Activated CD8-positive, alpha-beta T cell treated with anti-CD3 and anti-CD28 coated beads for 36 hours (primary cell): ENCODE measurements around the gene BTAF1. TPM values are rescaled to one million over a fixed set of nuclear protein-coding genes. Genes with fewer than 3 reads are reported as not detected.

Source experiments
- ATAC-seq: fragments of 200-7000 bp; cut with Tn5 transposase; one replicate; pipeline ENCODE4 v1.10.0; 2021; ENCODE audit warnings: mild to moderate bottlenecking, moderate library complexity
- CTCF ChIA-PET: fragments of 350-600 bp; sonication (Branson Sonifier 250); formaldehyde crosslinking; loops from one replicate; lab custom pipeline; 2021; ENCODE audit warnings: antibody characterized with exemption; lab: Charles Lee
- POLR2A ChIA-PET: fragments of 350-600 bp; sonication (Branson Sonifier 250); formaldehyde crosslinking; loops from one replicate; lab custom pipeline; 2021; ENCODE audit warnings: antibody characterized with exemption; lab: Charles Lee
- DNase-seq: peaks from one replicate; pipeline ENCODE4 v3.0.0-alpha.2; 2020
- H3K27ac Mint-ChIP-seq: one replicate; pipeline ENCODE4 v1.8.0; 2021; ENCODE audit warnings: mild to moderate bottlenecking, mixed read lengths
- H3K27me3 Mint-ChIP-seq: one replicate; pipeline ENCODE4 v1.8.0; 2021; ENCODE audit warnings: mixed read lengths
- H3K36me3 Mint-ChIP-seq: one replicate; pipeline ENCODE4 v1.8.0; 2021; ENCODE audit warnings: low read depth, mixed read lengths
- H3K4me1 Mint-ChIP-seq: one replicate; pipeline ENCODE4 v1.8.0; 2021; ENCODE audit warnings: low read depth, mixed read lengths
- H3K4me3 Mint-ChIP-seq: one replicate; pipeline ENCODE4 v1.8.0; 2021; ENCODE audit warnings: mild to moderate bottlenecking, moderate library complexity, mixed read lengths
- H3K9me3 Mint-ChIP-seq: one replicate; pipeline ENCODE4 v1.8.0; 2021; ENCODE audit warnings: mixed read lengths
- CTCF ChIP-seq: fragments of 200-600 bp; IDR thresholded peaks from one replicate; pipeline ENCODE4 v1.8.0; 2022; ENCODE audit warnings: antibody characterized with exemption, mild to moderate bottlenecking
- intact Hi-C: fragments of 100-400 bp; cut with micrococcal nuclease; formaldehyde crosslinking; loops from one replicate; pipeline ENCODE4 v1.10.0; 2022
- total RNA-seq, 2 experiments: library from RNA; stranded (reverse); gene quantifications; one replicate each; pipeline ENCODE4 v1.2.3, GENCODE V29; 2021

BTAF1 gene
- total RNA-seq, 2 experiments from 2014 or later, result 73.4 to 75.3 TPM

GRCh38 chr10:91931526-91932190 is 8.1 kb downstream of the BTAF1 start:
- ATAC-seq (no peak), DNase-seq (no peak)
- H3K36me3 Mint-ChIP-seq, result peaks cover 47% of the 10 kb centered on the region
- H3K9me3 Mint-ChIP-seq, result no peaks in the 10 kb centered on the region
- no peak for TF ChIP-seq CTCF
- peaks cover 62% of the 10 kb centered on the region for H3K4me1 Mint-ChIP-seq
- ChIA-PET POLR2A (interaction anchor here (0.6 to 1.4 kb wide), 3 partner anchors 8 to 923 kb away, joined by 3 to 5 read pairs (median 3); no protein-coding TSS in a partner anchor), CTCF (interaction anchor here (1.0 to 1.4 kb wide), 3 partner anchors 10 to 37 kb away, joined by 3 to 5 read pairs (median 3); no protein-coding TSS in a partner anchor)
- intact Hi-C loops, result no loop called here
- H3K4me3 Mint-ChIP-seq, result no peak overlapping the region
- no peaks in the 10 kb centered on the region for H3K27me3 Mint-ChIP-seq
- H3K27ac Mint-ChIP-seq, result no peak overlapping the region

GRCh38 chr10:91932737-91933136 is 9.2 kb downstream of the BTAF1 start:
- intact Hi-C loops, result no loop called here
- CTCF ChIA-PET, result interaction anchor here (0.9 to 1.4 kb wide), 5 partner anchors 9 to 77 kb away, joined by 3 read pairs; partner anchors contain the start of gene BTAF1
- no peak for TF ChIP-seq CTCF
- H3K27me3 Mint-ChIP-seq, result no peaks in the 10 kb centered on the region
- H3K4me3 Mint-ChIP-seq, result no peak overlapping the region
- peaks cover 59% of the 10 kb centered on the region for H3K4me1 Mint-ChIP-seq
- DNase-seq (no peak), ATAC-seq (no peak)
- no peak overlapping the region for H3K27ac Mint-ChIP-seq
- no peaks in the 10 kb centered on the region for H3K9me3 Mint-ChIP-seq
- H3K36me3 Mint-ChIP-seq, result peaks cover 50% of the 10 kb centered on the region
- POLR2A ChIA-PET, result interaction anchor here (1.4 kb wide), 1 partner anchor 9 kb away, joined by 3 read pairs; no protein-coding TSS in a partner anchor

GRCh38 chr10:91935886-91936285 is 12.3 kb downstream of the BTAF1 start:
- Mint-ChIP-seq H3K4me3 (no peak overlapping the region), H3K27me3 (no peaks in the 10 kb centered on the region), H3K4me1 (peaks cover 52% of the 10 kb centered on the region), H3K9me3 (no peaks in the 10 kb centered on the region), H3K36me3 (peaks cover 56% of the 10 kb centered on the region), H3K27ac (no peak overlapping the region)
- DNase-seq, result no peak
- intact Hi-C loops, result no loop called here
- ATAC-seq, result no peak
- no peak for TF ChIP-seq CTCF
- CTCF ChIA-PET, result interaction anchor here (0.9 to 1.0 kb wide), 3 partner anchors 12 to 177 kb away, joined by 3 to 5 read pairs (median 3); partner anchors contain the start of gene BTAF1
- POLR2A ChIA-PET, result no interaction called here

- Mint-ChIP-seq H3K36me3 (peaks cover 43% of the 10 kb centered on the region), H3K4me3 (no peak overlapping the region), H3K9me3 (no peaks in the 10 kb centered on the region), H3K4me1 (peaks cover 31% of the 10 kb centered on the region), H3K27ac (no peak overlapping the region), H3K27me3 (no peaks in the 10 kb centered on the region)
- TF ChIP-seq CTCF, result no peak
- ATAC-seq, result no peak
- CTCF ChIA-PET, result interaction anchor here (1.5 kb wide), 1 partner anchor 15 kb away, joined by 4 read pairs; no protein-coding TSS in a partner anchor
- POLR2A ChIA-PET, result interaction anchor here (0.9 kb wide), 1 partner anchor 12 kb away, joined by 4 read pairs; no protein-coding TSS in a partner anchor
- intact Hi-C loops, result no loop called here
- no peak for DNase-seq
Measured at GRCh38 chr10:91939653-91940052, 16.1 kb downstream of the BTAF1 start.

- Mint-ChIP-seq H3K27ac (no peak overlapping the region), H3K27me3 (no peaks in the 10 kb centered on the region), H3K9me3 (no peaks in the 10 kb centered on the region), H3K36me3 (peaks cover 41% of the 10 kb centered on the region), H3K4me1 (peaks cover 36% of the 10 kb centered on the region), H3K4me3 (no peak overlapping the region)
- no peak for TF ChIP-seq CTCF
- intact Hi-C loops, result no loop called here
- DNase-seq, result no peak
- POLR2A ChIA-PET, result interaction anchor here (1.5 to 2.2 kb wide), 2 partner anchors 10 to 18 kb away, joined by 5 to 10 read pairs; partner anchors contain the start of gene BTAF1
- ATAC-seq, result no peak
- CTCF ChIA-PET, result interaction anchor here (0.9 to 1.4 kb wide), 4 partner anchors 8 to 18 kb away, joined by 3 to 6 read pairs (median 3); partner anchors contain the start of gene BTAF1
Measured at GRCh38 chr10:91941426-91941825, 17.9 kb downstream of the BTAF1 start.
